Stimulated activated CD4-positive, alpha-beta T cell treated with anti-CD3 and anti-CD28 coated beads, Interleukin-1b, Interleukin-23, amount 100 ng/mL, for 24 hours (primary cell): Measurements from ENCODE around the gene JTB.

Source experiments
- DNase-seq, 4 experiments: peaks; one replicate each; pipeline ENCODE4 v3.0.0-alpha.2; 2020; ENCODE audit warnings: low read depth in 4 of 4, low spot score in 1 of 4

JTB gene

DNA sequence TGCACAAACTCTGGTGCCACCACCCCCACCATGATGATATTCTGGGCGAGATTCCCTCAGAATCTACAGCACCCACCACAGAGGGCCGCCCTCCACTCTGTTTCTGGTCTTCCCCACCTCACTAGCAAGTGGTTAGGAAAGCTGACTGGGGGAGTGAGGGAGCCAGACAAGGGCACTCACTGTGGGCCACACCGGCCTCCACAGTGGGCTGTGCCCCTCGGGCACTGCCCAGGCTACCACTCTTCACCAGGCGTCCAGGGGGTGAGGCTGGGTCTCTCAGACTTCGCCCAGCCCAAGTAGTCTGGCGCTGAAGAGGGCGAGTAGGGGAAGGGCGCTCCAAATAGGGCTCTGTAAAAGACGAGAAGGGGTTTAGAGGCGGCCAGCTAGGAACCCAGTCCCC lies 43.5 kb downstream of the JTB start:
- DNase-seq = no peak

GRCh38 chr1:153933430-153933829 lies 44.0 kb downstream of the JTB start:
- DNase-seq = no peak

GRCh38 chr1:153932156-153933131 lies 45.0 kb downstream of the JTB start:
- DNase-seq = no peak

GRCh38 chr1:153929981-153930948 lies 47.2 kb downstream of the JTB start:
- no peak for DNase-seq

GRCh38 chr1:153929426-153929825 lies 48.0 kb downstream of the JTB start:
- no peak for DNase-seq

GRCh38 chr1:153928791-153929341 lies 48.6 kb downstream of the JTB start:
- DNase-seq = no peak

GRCh38 chr1:153928245-153928644 lies 49.2 kb downstream of the JTB start:
- DNase-seq = no peak

GRCh38 chr1:153926405-153926804 lies 51.1 kb downstream of the JTB start:
- DNase-seq = no peak
